Parathyroid adenoma (tissue), 2 donors: ENCODE measurements around the gene SPESP1.

Source experiments
- H2AFZ ChIP-seq: fragments of 300-600 bp; sonication (generic); one replicate; pipeline ENCODE4 v1.7.0; 2017; ENCODE audit warnings: antibody characterized with exemption, mild to moderate bottlenecking
- H3K27ac ChIP-seq: fragments of 300-600 bp; sonication (generic); one replicate; pipeline ENCODE4 v1.7.0; 2017
- H3K27me3 ChIP-seq: fragments of 300-600 bp; sonication (generic); one replicate; pipeline ENCODE4 v1.7.0; 2017; ENCODE audit warnings: low read length; ENCODE audit not compliant: control insufficient read depth, insufficient read depth
- H3K36me3 ChIP-seq: fragments of 300-600 bp; sonication (generic); one replicate; pipeline ENCODE4 v1.7.0; 2017; ENCODE audit warnings: low read length; ENCODE audit not compliant: control insufficient read depth, insufficient read depth
- H3K4me1 ChIP-seq: fragments of 300-600 bp; sonication (generic); one replicate; pipeline ENCODE4 v1.7.0; 2017; ENCODE audit warnings: control low read depth
- H3K4me2 ChIP-seq: fragments of 300-600 bp; sonication (generic); one replicate; pipeline ENCODE4 v1.7.0; 2017; ENCODE audit warnings: low read length
- H3K4me3 ChIP-seq: fragments of 300-600 bp; sonication (generic); one replicate; pipeline ENCODE4 v1.7.0; 2017; ENCODE audit warnings: low read depth, low read length
- H3K79me2 ChIP-seq: fragments of 300-600 bp; sonication (generic); one replicate; pipeline ENCODE4 v1.7.0; 2017; ENCODE audit warnings: control low read depth
- H3K9ac ChIP-seq: fragments of 300-600 bp; sonication (generic); one replicate; pipeline ENCODE4 v1.7.0; 2017; ENCODE audit warnings: mild to moderate bottlenecking
- H3K9me3 ChIP-seq: fragments of 300-600 bp; sonication (generic); one replicate; pipeline ENCODE4 v1.7.0; 2017; ENCODE audit warnings: low read length; ENCODE audit not compliant: control insufficient read depth
- CTCF ChIP-seq: fragments of 300-600 bp; sonication (generic); IDR thresholded peaks from one replicate; pipeline ENCODE4 v1.7.0; 2017; ENCODE audit warnings: antibody characterized with exemption, mild to moderate bottlenecking
- donor health status: primary hyperparathyroidism.

Gene SPESP1

GRCh38 chr15:68979006-68979405, 48.7 kb downstream of the SPESP1 start:
- Histone ChIP-seq H3K36me3 (no peaks in the 10 kb centered on the region), H3K79me2 (no peaks in the 10 kb centered on the region), H3K4me1 (peaks cover 11% of the 10 kb centered on the region), H3K9ac (no peak overlapping the region), H3K4me3 (no peak overlapping the region), H3K27ac (no peak overlapping the region), H3K27me3 (no peaks in the 10 kb centered on the region), H3K9me3 (no peaks in the 10 kb centered on the region), H3K4me2 (no peak overlapping the region), H2AFZ (no peak overlapping the region)
- no peak for TF ChIP-seq CTCF

- Histone ChIP-seq H3K4me1 (peaks cover 15% of the 10 kb centered on the region), H2AFZ (no peak overlapping the region), H3K27ac (no peak overlapping the region), H3K36me3 (no peaks in the 10 kb centered on the region), H3K9me3 (no peaks in the 10 kb centered on the region), H3K4me3 (no peak overlapping the region), H3K79me2 (no peaks in the 10 kb centered on the region), H3K27me3 (no peaks in the 10 kb centered on the region), H3K4me2 (no peak overlapping the region), H3K9ac (no peak overlapping the region)
- TF ChIP-seq CTCF, result no peak
These were observed 49.5 kb downstream of the SPESP1 start for GRCh38 chr15:68979816-68980215.

GRCh38 chr15:68980786-68981185, 50.5 kb downstream of the SPESP1 start:
- no peak for TF ChIP-seq CTCF
- H3K4me1 ChIP-seq, result peaks cover 18% of the 10 kb centered on the region
- no peak overlapping the region for H2AFZ ChIP-seq

GRCh38 chr15:68981941-68982340, 51.6 kb downstream of the SPESP1 start:
- no peak overlapping the region for H3K4me2 ChIP-seq
- no peak overlapping the region for H3K9ac ChIP-seq
- TF ChIP-seq CTCF, result no peak
- no peaks in the 10 kb centered on the region for H3K27me3 ChIP-seq
- no peaks in the 10 kb centered on the region for H3K9me3 ChIP-seq
- no peaks in the 10 kb centered on the region for H3K79me2 ChIP-seq
- H3K4me1 ChIP-seq, result peaks cover 20% of the 10 kb centered on the region
- no peak overlapping the region for H2AFZ ChIP-seq
- no peak overlapping the region for H3K27ac ChIP-seq
- no peak overlapping the region for H3K4me3 ChIP-seq
- no peaks in the 10 kb centered on the region for H3K36me3 ChIP-seq

More at GRCh38 chr15:68980786-68981185, 50.5 kb downstream of the SPESP1 start:
- no peak overlapping the region for H3K27ac ChIP-seq
- no peak overlapping the region for H3K4me3 ChIP-seq
- H3K9me3 ChIP-seq, result no peaks in the 10 kb centered on the region
- H3K36me3 ChIP-seq, result no peaks in the 10 kb centered on the region
- no peak overlapping the region for H3K9ac ChIP-seq
- no peaks in the 10 kb centered on the region for H3K79me2 ChIP-seq
- no peak overlapping the region for H3K4me2 ChIP-seq
- H3K27me3 ChIP-seq, result no peaks in the 10 kb centered on the region

GRCh38 chr15:68982976-68983563, 52.7 kb downstream of the SPESP1 start:
- H3K79me2 ChIP-seq, result no peaks in the 10 kb centered on the region
- peak overlapping the region; percentile 89 for H3K27ac ChIP-seq
- H2AFZ ChIP-seq, result peak overlapping the region; percentile 70
- no peaks in the 10 kb centered on the region for H3K36me3 ChIP-seq
- no peaks in the 10 kb centered on the region for H3K9me3 ChIP-seq
- H3K9ac ChIP-seq, result no peak overlapping the region
- peaks cover 20% of the 10 kb centered on the region for H3K4me1 ChIP-seq
- H3K4me2 ChIP-seq, result peak overlapping the region; percentile 59
- peak overlapping the region; percentile 6 for H3K4me3 ChIP-seq
- no peak for TF ChIP-seq CTCF
- no peaks in the 10 kb centered on the region for H3K27me3 ChIP-seq
